HepG2 (cell line): Measurements from ENCODE around the gene TMEM235. TPM values are rescaled to one million over a fixed set of nuclear protein-coding genes. Genes with fewer than 3 reads are reported as not detected.

Experiments used
- BCLAF1 ChIP-seq: fragments of 450-650 bp; IDR thresholded peaks from 2 replicates; pipeline ENCODE4 v1.6.1; 2017; ENCODE audit warnings: mild to moderate bottlenecking
- BRF2 ChIP-seq: sonication (generic); formaldehyde crosslinking; IDR thresholded peaks from 2 replicates; pipeline ENCODE4 v1.8.1; 2022; ENCODE audit warnings: mild to moderate bottlenecking, missing genetic modification reagents
- CTCF ChIP-seq: sonication (generic); formaldehyde crosslinking; IDR thresholded peaks from 2 replicates; pipeline ENCODE4 v1.5.0; 2020; ENCODE audit warnings: mild to moderate bottlenecking, missing genetic modification reagents, moderate library complexity
- DNMT3B ChIP-seq: conservative IDR thresholded peaks from 2 replicates; pipeline ENCODE4 v1.6.1; 2016; ENCODE audit warnings: missing biosample characterization, control low read depth
- FOXO1 ChIP-seq: sonication (generic); formaldehyde crosslinking; IDR thresholded peaks from 2 replicates; pipeline ENCODE4 v1.4.0; 2020; ENCODE audit warnings: missing genetic modification reagents
- HMG20A ChIP-seq: IDR thresholded peaks from 2 replicates; pipeline ENCODE4 v1.6.1; 2016; ENCODE audit warnings: borderline replicate concordance
- HNF1A ChIP-seq, 2 experiments: sonication (generic) in 1 of 2; formaldehyde crosslinking in 1 of 2; IDR thresholded peaks; 2 replicates each; pipeline versions ENCODE4 v1.4.0 to v1.6.1; 2016 to 2020; ENCODE audit warnings: borderline replicate concordance in 1 of 2, low read depth in 1 of 2, mild to moderate bottlenecking in 1 of 2, missing genetic modification reagents in 1 of 2
- KDM5A ChIP-seq: fragments of 200-600 bp; sonication (generic); IDR thresholded peaks from 2 replicates; pipeline ENCODE4 v1.7.0; 2018; ENCODE audit warnings: antibody characterized with exemption, mild to moderate bottlenecking, low read length, borderline replicate concordance
- KLF15 ChIP-seq: sonication (generic); formaldehyde crosslinking; IDR thresholded peaks from 2 replicates; pipeline ENCODE4 v1.8.1; 2023; ENCODE audit warnings: borderline replicate concordance, mild to moderate bottlenecking, inconsistent platforms, missing genetic modification reagents, mixed read lengths
- MTA3 ChIP-seq: sonication (generic); formaldehyde crosslinking; IDR thresholded peaks from 2 replicates; pipeline ENCODE4 v1.4.0; 2020; ENCODE audit warnings: missing genetic modification reagents
- MTF2 ChIP-seq: sonication (generic); formaldehyde crosslinking; IDR thresholded peaks from 2 replicates; pipeline ENCODE4 v1.5.0; 2020; ENCODE audit warnings: missing genetic modification reagents, borderline replicate concordance
- NFATC3 ChIP-seq: sonication (generic); formaldehyde crosslinking; IDR thresholded peaks from 2 replicates; pipeline ENCODE4 v1.5.1; 2020; ENCODE audit warnings: mild to moderate bottlenecking, missing genetic modification reagents
- PAF1 ChIP-seq: IDR thresholded peaks from 2 replicates; pipeline ENCODE4 v1.6.1; 2016; ENCODE audit warnings: missing genetic modification reagents, missing compliant biosample characterization
- PHF8 ChIP-seq: sonication (generic); formaldehyde crosslinking; IDR thresholded peaks from 2 replicates; pipeline ENCODE4 v1.5.0; 2020; ENCODE audit warnings: missing genetic modification reagents
- RFX1 ChIP-seq: fragments of 450-650 bp; IDR thresholded peaks from 2 replicates; pipeline ENCODE4 v1.6.1; 2017
- TCF7L2 ChIP-seq: IDR thresholded peaks from 2 replicates; pipeline ENCODE4 v1.6.1; 2011; ENCODE audit warnings: mild to moderate bottlenecking, low read depth, low read length, moderate library complexity
- ZNF468 ChIP-seq: sonication (generic); formaldehyde crosslinking; IDR thresholded peaks from 2 replicates; pipeline ENCODE4 v1.8.0; 2022; ENCODE audit warnings: mild to moderate bottlenecking, moderate library complexity, missing genetic modification reagents
- ZNF776 ChIP-seq: sonication (generic); formaldehyde crosslinking; IDR thresholded peaks from 2 replicates; pipeline ENCODE4 v1.4.0; 2020; ENCODE audit warnings: mild to moderate bottlenecking, missing genetic modification reagents
- ZZZ3 ChIP-seq: sonication (generic); formaldehyde crosslinking; IDR thresholded peaks from 2 replicates; pipeline ENCODE4 v1.4.0; 2020; ENCODE audit warnings: missing genetic modification reagents, mild to moderate bottlenecking, borderline replicate concordance
- polyA plus RNA-seq, 8 experiments: library from polyadenylated mRNA; depleted of rRNA in 3 of 8; stranded (reverse) in 7 of 8; unstranded in 1 of 8; fragments of >200 nt; fragmentation: Illumina TruSeq in 4 of 8; extraction: Trizol in 4 of 8; gene quantifications; 2 replicates each; pipeline versions ENCODE4 v1.2.1 to v1.2.3, GENCODE V29; 2011 to 2016; ENCODE audit warnings: low read depth in 4 of 8, missing spikeins in 1 of 8, mixed read lengths in 1 of 8; ENCODE audit not compliant: insufficient read depth in 1 of 8
- total RNA-seq, 5 experiments: library from RNA; depleted of rRNA; stranded (reverse); fragments of >200 nt; fragmentation: Illumina TruSeq; extraction: Trizol; gene quantifications; 2 replicates each; pipeline ENCODE4 v1.2.3, GENCODE V29; 2016; ENCODE audit warnings: low read depth in 1 of 5

TMEM235 gene
- total and polyA plus RNA-seq, 2 of the 13 experiments (the other 11 are each of a cell fraction or from before 2014, with no cell fraction given): not detected

GRCh38 chr17:78214016-78214705, 17.3 kb upstream of the TMEM235 start, which contains the start of gene BIRC5 (continued):
- 0 out of 2 replicates have a peak, but pooled peaks have one; percentile 21 for TF ChIP-seq ZZZ3 (CRISPR knock-in tag)
- peak; percentile 97 for TF ChIP-seq KDM5A
- no peak for TF ChIP-seq HNF1A (IDR thresholded peaks at IDR 0.05; ENCODE audit: low read depth)
- peak; percentile 86 for TF ChIP-seq HNF1A (CRISPR knock-in tag; IDR thresholded peaks at IDR 0.05; ENCODE audit: borderline replicate concordance)
- TF ChIP-seq BRF2 (CRISPR knock-in tag): peak; percentile 68; the same call in 1 of the 2 replicates
- TF ChIP-seq ZNF468 (CRISPR knock-in tag): peak; percentile 96
- no peak for TF ChIP-seq MTA3 (CRISPR knock-in tag)
- peak; percentile 61 for TF ChIP-seq FOXO1 (CRISPR knock-in tag)
- TF ChIP-seq DNMT3B (CRISPR knock-in tag): no peak
- no peak for TF ChIP-seq MTF2
- peak; percentile 90 for TF ChIP-seq ZNF776 (CRISPR knock-in tag)
- TF ChIP-seq PHF8 (CRISPR knock-in tag): peak; percentile 91
- TF ChIP-seq HMG20A: no peak
- peak; percentile 42 for TF ChIP-seq CTCF (CRISPR knock-in tag)
- TF ChIP-seq NFATC3 (CRISPR knock-in tag): peak; percentile 81; the same call in 1 of the 2 replicates
- TF ChIP-seq PAF1 (CRISPR knock-in tag): no peak
- peak; percentile 87; the same call in 1 of the 2 replicates for TF ChIP-seq KLF15 (CRISPR knock-in tag)
- TF ChIP-seq TCF7L2: no peak
- TF ChIP-seq BCLAF1: no peak
- TF ChIP-seq RFX1: no peak
